Measurements from ENCODE around the gene USHBP1. TPM values are rescaled to one million over a fixed set of nuclear protein-coding genes. Genes with fewer than 3 reads are reported as not detected.
A peak's percentile ranks its signal among the peaks of the same experiment; 100 is the strongest.

Gene USHBP1
- total RNA-seq, 1 donor from 2014 or later: 2.1 TPM

GRCh38 chr19:17232258-17232657, 32.3 kb downstream of the USHBP1 start:
- Histone ChIP-seq H3K9ac (ENCODE audit: low read depth in 1 of 3, low read length in 3 of 3) (no peak overlapping the region), H3K27me3 (ENCODE audit: control insufficient read depth in 3 of 3, insufficient read depth in 3 of 3, low read length in 3 of 3) (no peaks in the 10 kb centered on the region)

GRCh38 chr19:17229890-17230289, 34.7 kb downstream of the USHBP1 start:
- H3K36me3 ChIP-seq (ENCODE audit: control insufficient read depth in 3 of 3, insufficient read depth in 3 of 3, low read length in 3 of 3): peaks cover 8 to 25% (median 16%) of the 10 kb centered on the region in 3 donors
- H3K9ac ChIP-seq (ENCODE audit: low read depth in 1 of 3, low read length in 3 of 3): no peak overlapping the region
- H3K27ac ChIP-seq (ENCODE audit: low read depth, low read length): no peak overlapping the region
- no peaks in the 10 kb centered on the region for H3K27me3 ChIP-seq (ENCODE audit: control insufficient read depth in 3 of 3, insufficient read depth in 3 of 3, low read length in 3 of 3)
- peaks cover 2 to 12% (median 6%) of the 10 kb centered on the region in 3 donors for H3K4me1 ChIP-seq (ENCODE audit: control insufficient read depth in 3 of 3, insufficient read depth in 3 of 3, low read length in 3 of 3)
- no peak overlapping the region for H3K4me3 ChIP-seq (ENCODE audit: low read length in 3 of 3)
- H3K9me3 ChIP-seq (ENCODE audit: control insufficient read depth in 3 of 3, low read length in 3 of 3): no peaks in the 10 kb centered on the region

More at GRCh38 chr19:17232258-17232657, 32.3 kb downstream of the USHBP1 start:
- H3K4me1 ChIP-seq (ENCODE audit: control insufficient read depth in 3 of 3, insufficient read depth in 3 of 3, low read length in 3 of 3): peaks cover 11 to 20% (median 15%) of the 10 kb centered on the region in 3 donors
- no peak overlapping the region for H3K4me3 ChIP-seq (ENCODE audit: low read length in 3 of 3)
- H3K27ac ChIP-seq (ENCODE audit: low read depth, low read length): no peak overlapping the region
- peaks cover 8 to 25% (median 16%) of the 10 kb centered on the region in 3 donors for H3K36me3 ChIP-seq (ENCODE audit: control insufficient read depth in 3 of 3, insufficient read depth in 3 of 3, low read length in 3 of 3)
- no peaks in the 10 kb centered on the region for H3K9me3 ChIP-seq (ENCODE audit: control insufficient read depth in 3 of 3, low read length in 3 of 3)

- Histone ChIP-seq H3K27ac (ENCODE audit: low read depth, low read length) (no peak overlapping the region), H3K36me3 (ENCODE audit: control insufficient read depth in 3 of 3, insufficient read depth in 3 of 3, low read length in 3 of 3) (peaks cover 5 to 19% (median 16%) of the 10 kb centered on the region in 3 donors), H3K27me3 (ENCODE audit: control insufficient read depth in 3 of 3, insufficient read depth in 3 of 3, low read length in 3 of 3) (no peaks in the 10 kb centered on the region), H3K9me3 (ENCODE audit: control insufficient read depth in 3 of 3, low read length in 3 of 3) (no peaks in the 10 kb centered on the region), H3K4me1 (ENCODE audit: control insufficient read depth in 3 of 3, insufficient read depth in 3 of 3, low read length in 3 of 3) (peaks cover 0 to 7% (median 5%) of the 10 kb centered on the region in 3 donors), H3K9ac (ENCODE audit: low read depth in 1 of 3, low read length in 3 of 3) (peak overlapping the region in 1 of 3 donors; percentile 33), H3K4me3 (ENCODE audit: low read length in 3 of 3) (no peak overlapping the region)
Measured at GRCh38 chr19:17227798-17228367, 36.7 kb downstream of the USHBP1 start.

GRCh38 chr19:17226002-17226933, 38.3 kb downstream of the USHBP1 start, which contains the start of gene OCEL1:
Gene OCEL1, plus strand, starts transcription at chr19:17226226. Its CDS starts 22 bp downstream, at chr19:17226248.
- peaks cover 0 to 7% (median 5%) of the 10 kb centered on the region in 3 donors for H3K4me1 ChIP-seq (ENCODE audit: control insufficient read depth in 3 of 3, insufficient read depth in 3 of 3, low read length in 3 of 3)
- peaks cover 5 to 13% (median 7%) of the 10 kb centered on the region in 3 donors for H3K36me3 ChIP-seq (ENCODE audit: control insufficient read depth in 3 of 3, insufficient read depth in 3 of 3, low read length in 3 of 3)
- H3K4me3 ChIP-seq (ENCODE audit: low read length in 3 of 3): peak within 1 kb of the TSS; percentile 82 to 93 (median 89)
- peak within 1 kb of the TSS; percentile 83 for H3K27ac ChIP-seq (ENCODE audit: low read depth, low read length)
- H3K9me3 ChIP-seq (ENCODE audit: control insufficient read depth in 3 of 3, low read length in 3 of 3): no peaks in the 10 kb centered on the region
- no peaks in the 10 kb centered on the region for H3K27me3 ChIP-seq (ENCODE audit: control insufficient read depth in 3 of 3, insufficient read depth in 3 of 3, low read length in 3 of 3)
- peak within 1 kb of the TSS; percentile 75 to 91 (median 85) for H3K9ac ChIP-seq (ENCODE audit: low read depth in 1 of 3, low read length in 3 of 3)

- Histone ChIP-seq H3K9me3 (ENCODE audit: control insufficient read depth in 3 of 3, low read length in 3 of 3) (no peaks in the 10 kb centered on the region), H3K27me3 (ENCODE audit: control insufficient read depth in 3 of 3, insufficient read depth in 3 of 3, low read length in 3 of 3) (no peaks in the 10 kb centered on the region), H3K27ac (ENCODE audit: low read depth, low read length) (no peak overlapping the region), H3K4me1 (ENCODE audit: control insufficient read depth in 3 of 3, insufficient read depth in 3 of 3, low read length in 3 of 3) (peaks cover 0 to 8% (median 7%) of the 10 kb centered on the region in 3 donors), H3K4me3 (ENCODE audit: low read length in 3 of 3) (no peak overlapping the region), H3K36me3 (ENCODE audit: control insufficient read depth in 3 of 3, insufficient read depth in 3 of 3, low read length in 3 of 3) (peaks cover 3 to 9% (median 6%) of the 10 kb centered on the region in 3 donors), H3K9ac (ENCODE audit: low read depth in 1 of 3, low read length in 3 of 3) (peak overlapping the region in 1 of 3 donors; percentile 56)
Measured at GRCh38 chr19:17225053-17225452, 39.5 kb downstream of the USHBP1 start.

GRCh38 chr19:17220207-17220758, 44.3 kb downstream of the USHBP1 start:
- no peak overlapping the region for H3K27ac ChIP-seq (ENCODE audit: low read depth, low read length)
- H3K4me1 ChIP-seq (ENCODE audit: control insufficient read depth in 3 of 3, insufficient read depth in 3 of 3, low read length in 3 of 3): peaks cover 3 to 6% (median 3%) of the 10 kb centered on the region in 3 donors
- no peaks in the 10 kb centered on the region for H3K9me3 ChIP-seq (ENCODE audit: control insufficient read depth in 3 of 3, low read length in 3 of 3)
- H3K36me3 ChIP-seq (ENCODE audit: control insufficient read depth in 3 of 3, insufficient read depth in 3 of 3, low read length in 3 of 3): peaks cover 14 to 21% (median 20%) of the 10 kb centered on the region in 3 donors
- no peak overlapping the region for H3K9ac ChIP-seq (ENCODE audit: low read depth in 1 of 3, low read length in 3 of 3)
- no peaks in the 10 kb centered on the region for H3K27me3 ChIP-seq (ENCODE audit: control insufficient read depth in 3 of 3, insufficient read depth in 3 of 3, low read length in 3 of 3)
- H3K4me3 ChIP-seq (ENCODE audit: low read length in 3 of 3): no peak overlapping the region

GRCh38 chr19:17219286-17219685, 45.3 kb downstream of the USHBP1 start:
- peaks cover 8 to 12% (median 11%) of the 10 kb centered on the region in 3 donors for H3K4me1 ChIP-seq (ENCODE audit: control insufficient read depth in 3 of 3, insufficient read depth in 3 of 3, low read length in 3 of 3)
- H3K27me3 ChIP-seq (ENCODE audit: control insufficient read depth in 3 of 3, insufficient read depth in 3 of 3, low read length in 3 of 3): no peaks in the 10 kb centered on the region
- H3K9ac ChIP-seq (ENCODE audit: low read depth in 1 of 3, low read length in 3 of 3): no peak overlapping the region
- no peaks in the 10 kb centered on the region for H3K9me3 ChIP-seq (ENCODE audit: control insufficient read depth in 3 of 3, low read length in 3 of 3)
- H3K4me3 ChIP-seq (ENCODE audit: low read length in 3 of 3): no peak overlapping the region
- peaks cover 14 to 21% (median 20%) of the 10 kb centered on the region in 3 donors for H3K36me3 ChIP-seq (ENCODE audit: control insufficient read depth in 3 of 3, insufficient read depth in 3 of 3, low read length in 3 of 3)
- no peak overlapping the region for H3K27ac ChIP-seq (ENCODE audit: low read depth, low read length)

GRCh38 chr19:17216058-17216670, 48.4 kb downstream of the USHBP1 start:
- Histone ChIP-seq H3K9me3 (ENCODE audit: control insufficient read depth in 3 of 3, low read length in 3 of 3) (no peaks in the 10 kb centered on the region), H3K27ac (ENCODE audit: low read depth, low read length) (peak overlapping the region; percentile 84), H3K27me3 (ENCODE audit: control insufficient read depth in 3 of 3, insufficient read depth in 3 of 3, low read length in 3 of 3) (no peaks in the 10 kb centered on the region), H3K9ac (ENCODE audit: low read depth in 1 of 3, low read length in 3 of 3) (no peak overlapping the region), H3K4me3 (ENCODE audit: low read length in 3 of 3) (peak overlapping the region; percentile 79 to 91 (median 81)), H3K36me3 (ENCODE audit: control insufficient read depth in 3 of 3, insufficient read depth in 3 of 3, low read length in 3 of 3) (peaks cover 14 to 21% (median 20%) of the 10 kb centered on the region in 3 donors), H3K4me1 (ENCODE audit: control insufficient read depth in 3 of 3, insufficient read depth in 3 of 3, low read length in 3 of 3) (peaks cover 8 to 12% (median 11%) of the 10 kb centered on the region in 3 donors)

- Histone ChIP-seq H3K36me3 (ENCODE audit: control insufficient read depth in 3 of 3, insufficient read depth in 3 of 3, low read length in 3 of 3) (peaks cover 14 to 21% (median 20%) of the 10 kb centered on the region in 3 donors), H3K4me1 (ENCODE audit: control insufficient read depth in 3 of 3, insufficient read depth in 3 of 3, low read length in 3 of 3) (peaks cover 8 to 12% (median 11%) of the 10 kb centered on the region in 3 donors), H3K9me3 (ENCODE audit: control insufficient read depth in 3 of 3, low read length in 3 of 3) (no peaks in the 10 kb centered on the region), H3K4me3 (ENCODE audit: low read length in 3 of 3) (peak within 1 kb of the TSS; percentile 79 to 91 (median 81)), H3K27ac (ENCODE audit: low read depth, low read length) (peak within 1 kb of the TSS; percentile 84), H3K27me3 (ENCODE audit: control insufficient read depth in 3 of 3, insufficient read depth in 3 of 3, low read length in 3 of 3) (no peaks in the 10 kb centered on the region), H3K9ac (ENCODE audit: low read depth in 1 of 3, low read length in 3 of 3) (peak within 1 kb of the TSS; percentile 75 to 91 (median 88))
Measured at GRCh38 chr19:17215127-17215971, 49.2 kb downstream of the USHBP1 start, which contains the start of gene USE1. Gene USE1, plus strand, starts transcription at chr19:17215357. Its CDS starts 49 bp downstream, at chr19:17215406.
